Testis (tissue), 2 donors: ENCODE data around the gene ZNF224.

Source experiments
- CTCF ChIP-seq, 3 experiments: fragments of 450-650 bp in 2 of 3; fragments of 200-600 bp in 1 of 3; sonication (generic) in 1 of 3; IDR thresholded peaks; one replicate each; pipeline ENCODE4 v1.5.1; 2016 to 2019; ENCODE audit warnings: antibody characterized with exemption in 3 of 3, mild to moderate bottlenecking in 2 of 3, moderate library complexity in 1 of 3
- POLR2A ChIP-seq: fragments of 450-650 bp; IDR thresholded peaks from one replicate; pipeline ENCODE4 v1.6.1; 2017; ENCODE audit warnings: antibody characterized with exemption, mild to moderate bottlenecking, moderate library complexity

GRCh38 chr19:44066305-44066704 lies 27.9 kb upstream of the ZNF224 start:
- TF ChIP-seq CTCF (IDR thresholded peaks at IDR 0.05), result no peak
- TF ChIP-seq POLR2A, result no peak
